Heart left ventricle (tissue), 16 donors: ENCODE data around the gene KRTDAP. TPM values are rescaled to one million over a fixed set of nuclear protein-coding genes. Genes with fewer than 3 reads are reported as not detected.

ENCODE experiments used
- ATAC-seq, 4 donors: fragments of 200-7000 bp; cut with Tn5 transposase; one replicate each; pipeline ENCODE4 v1.9.1; 2020 to 2022; ENCODE audit warnings: moderate library complexity in 4 of 4, mild to moderate bottlenecking in 3 of 4, moderate number of reproducible peaks in 1 of 4
- DNase-seq, 5 donors: peaks; one replicate each; pipeline ENCODE4 v3.0.0-alpha.2; 2020
- H3K27ac ChIP-seq, 12 donors: fragments of 200-600 bp; sonication (generic) in 4 of 12; one replicate each; pipeline versions ENCODE4 v1.5.0 to v1.8.0; 2016 to 2022; ENCODE audit warnings: mild to moderate bottlenecking in 2 of 12
- H3K27me3 ChIP-seq, 9 donors: fragments of 200-600 bp; sonication (generic) in 2 of 9; one replicate each; pipeline versions ENCODE4 v1.5.1 to v1.8.0; 2016 to 2022; ENCODE audit warnings: mild to moderate bottlenecking in 3 of 9
- H3K36me3 ChIP-seq, 9 donors: fragments of 200-600 bp; sonication (generic) in 2 of 9; one replicate each; pipeline versions ENCODE4 v1.5.0 to v1.8.0; 2018 to 2022; ENCODE audit warnings: mild to moderate bottlenecking in 2 of 9
- H3K4me1 ChIP-seq, 12 donors: fragments of 200-600 bp; sonication (generic) in 4 of 12; one replicate each; pipeline versions ENCODE4 v1.5.0 to v1.8.0; 2016 to 2022; ENCODE audit warnings: mild to moderate bottlenecking in 3 of 12
- H3K4me3 ChIP-seq, 12 donors: fragments of 200-600 bp; sonication (generic) in 4 of 12; one replicate each; pipeline versions ENCODE4 v1.5.0 to v1.8.0; 2017 to 2022; ENCODE audit warnings: mild to moderate bottlenecking in 9 of 12, moderate library complexity in 4 of 12
- H3K9me3 ChIP-seq, 12 donors: fragments of 200-600 bp; sonication (generic) in 4 of 12; one replicate each; pipeline versions ENCODE4 v1.5.0 to v1.8.0; 2016 to 2022; ENCODE audit warnings: mild to moderate bottlenecking in 1 of 12
- CTCF ChIP-seq, 12 donors: fragments of 200-600 bp; sonication (generic) in 4 of 12; IDR thresholded peaks; one replicate each; pipeline versions ENCODE4 v1.5.0 to v1.8.0; 2018 to 2022; ENCODE audit warnings: antibody characterized with exemption in 12 of 12, mild to moderate bottlenecking in 5 of 12
- POLR2A ChIP-seq, 2 donors: fragments of 450-650 bp; IDR thresholded peaks; one replicate each; pipeline ENCODE4 v1.6.1; 2017; ENCODE audit warnings: antibody characterized with exemption in 2 of 2, mild to moderate bottlenecking in 2 of 2, moderate library complexity in 2 of 2
- WGBS, 4 donors: extraction: QIAGEN DNeasy Blood & Tissue Kit in 2 of 4; methylation state at CpG; one replicate each; pipeline versions ENCODE4 v1.1.5 to v1.1.7; 2013 to 2018; 5-methylcytosine and 5-hydroxymethylcytosine counted together
- intact Hi-C, 10 donors: fragments of 100-400 bp; cut with DNase I; formaldehyde crosslinking; loops; one replicate each; pipeline versions ENCODE4 v1.11.1 to v1.14.2; 2022
- polyA plus RNA-seq, 2 donors: library from polyadenylated mRNA; stranded (reverse); fragments of 200-250 nt; gene quantifications; one replicate each; pipeline ENCODE4 v1.2.3, GENCODE V29; 2013
- total RNA-seq, 9 donors: library from RNA; depleted of rRNA in 2 of 9; stranded (reverse); fragments of >200 nt in 2 of 9; fragmentation: NEBNext Ultra II Directional in 3 of 9; extraction: Animal tissue kit (Norgen Biotek cat#: 25700) in 3 of 9; gene quantifications; one replicate each; pipeline versions ENCODE4 v1.1.0 to v1.2.4, GENCODE V29; 2016 to 2023
- donor health status: ischemic (EF 13 %, LVEDD 7.1; RV severe dilation, severe dysfunction).
- donor health status: healthy with polysubstance abuse.
- donor health status: DM: no; HTN: yes; CAD: no.
- donor health status: DM: no; HTN: no; CAD: no.
- donor health status: ischemic (EF 25% LVEDD 6.9; RV normal size, moderate dysfunction).
- donor health status: ischemic (EF 25% LVEDD 5.7; RV mildly dilated, moderate dysfunction).
- donor health status: healthy.
- donor health status: DM: yes; HTN: yes; CAD: no.
- donor health status: ischemic (EF 35%, LVEDD 5.7; RV mildly dilated, moderate dysfunction).
- donor health status: nonischemic (EF 11% LVEDD 7.7; RV severe dilation, severe dysfunction).
- donor health status: DM: yes; HTN: yes; CAD: no.
- donor health status: PGD.
- donor health status: ischemic (EF 29% LVEDD 5.4; RV normal size, mild dysfunction).
- donor health status: nonischemic (EF 23%, LVEDD 6.1; RV moderate dilation, normal function).

Gene KRTDAP
- total and polyA plus RNA-seq, 11 donors: not detected

GRCh38 chr19:35509861-35510625 lies 19.8 kb upstream of the KRTDAP start:
- WGBS, 4 donors: 0 to 2% (median 1%) methylated on average over 29 to 39 of the region's 39 CpGs
- Histone ChIP-seq H3K36me3 (no peaks in the 10 kb centered on the region), H3K4me1 (peaks cover 0 to 21% (median 9%) of the 10 kb centered on the region in 12 donors), H3K27ac (no peak overlapping the region), H3K9me3 (no peaks in the 10 kb centered on the region), H3K27me3 (peaks cover 0 to 44% (median 27%) of the 10 kb centered on the region in 9 donors), H3K4me3 (peak overlapping the region in 11 of 12 donors; percentile 21 to 57 (median 46))
- intact Hi-C loops: loop anchor here in 1 of 10 donors (5.0 kb wide), 1 partner anchor 82 kb away; no protein-coding TSS in a partner anchor
- DNase-seq (peak; percentile 63 to 86 (median 74)), ATAC-seq (peak; percentile 80 to 91 (median 84))
- TF ChIP-seq POLR2A (IDR thresholded peaks at IDR 0.05) (no peak), CTCF (IDR thresholded peaks at IDR 0.05) (peak; percentile 84 to 97 (median 91))

- no peak for ATAC-seq
- DNase-seq: no peak
- TF ChIP-seq CTCF (IDR thresholded peaks at IDR 0.05) (no peak), POLR2A (IDR thresholded peaks at IDR 0.05) (no peak)
- H3K27me3 ChIP-seq: peaks cover 0 to 42% (median 22%) of the 10 kb centered on the region in 9 donors
- H3K4me3 ChIP-seq: peak overlapping the region in 5 of 12 donors; percentile 46 to 57 (median 51)
- whole genome bisulfite sequencing, 4 donors: 28 to 50% (median 32%) methylated on average over 12 of the region's 12 CpGs
- no peaks in the 10 kb centered on the region for H3K36me3 ChIP-seq
- peaks cover 0 to 19% (median 8%) of the 10 kb centered on the region in 12 donors for H3K4me1 ChIP-seq
- no peak overlapping the region for H3K27ac ChIP-seq
- intact Hi-C loops: no loop called here
- H3K9me3 ChIP-seq: no peaks in the 10 kb centered on the region
Observed at GRCh38 chr19:35509018-35509652, 18.9 kb upstream of the KRTDAP start.

GRCh38 chr19:35508129-35508528 lies 17.9 kb upstream of the KRTDAP start:
- ATAC-seq (no peak), DNase-seq (peak in 1 of 5 donors; percentile 2)
- intact Hi-C loops: no loop called here
- no peak for TF ChIP-seq CTCF (IDR thresholded peaks at IDR 0.05)
- Histone ChIP-seq H3K36me3 (no peaks in the 10 kb centered on the region), H3K4me3 (no peak overlapping the region), H3K4me1 (peaks cover 0 to 15% (median 8%) of the 10 kb centered on the region in 12 donors), H3K27me3 (peaks cover 0 to 34% (median 13%) of the 10 kb centered on the region in 9 donors), H3K9me3 (no peaks in the 10 kb centered on the region), H3K27ac (no peak overlapping the region)
- WGBS, 4 donors: 83 to 91% (median 87%) methylated on average over 3 of the region's 3 CpGs

- WGBS, 4 donors: 75 to 81% (median 78%) methylated on average over 11 of the region's 11 CpGs
- intact Hi-C loops: no loop called here
- Histone ChIP-seq H3K27me3 (peaks cover 0 to 34% (median 13%) of the 10 kb centered on the region in 9 donors), H3K4me1 (peaks cover 0 to 15% (median 8%) of the 10 kb centered on the region in 12 donors), H3K4me3 (no peak overlapping the region), H3K27ac (no peak overlapping the region), H3K9me3 (no peaks in the 10 kb centered on the region), H3K36me3 (no peaks in the 10 kb centered on the region)
- DNase-seq (peak in 1 of 5 donors; percentile 3), ATAC-seq (no peak)
- TF ChIP-seq POLR2A (IDR thresholded peaks at IDR 0.05) (no peak), CTCF (IDR thresholded peaks at IDR 0.05) (no peak)
Observed at GRCh38 chr19:35507561-35507960, 17.3 kb upstream of the KRTDAP start.
